ENCODE results near the gene IL17F.

GRCh38 chr6:52241819-52242218 is 2.5 kb downstream of the IL17F start:
- TF ChIP-seq, protein P1, sequence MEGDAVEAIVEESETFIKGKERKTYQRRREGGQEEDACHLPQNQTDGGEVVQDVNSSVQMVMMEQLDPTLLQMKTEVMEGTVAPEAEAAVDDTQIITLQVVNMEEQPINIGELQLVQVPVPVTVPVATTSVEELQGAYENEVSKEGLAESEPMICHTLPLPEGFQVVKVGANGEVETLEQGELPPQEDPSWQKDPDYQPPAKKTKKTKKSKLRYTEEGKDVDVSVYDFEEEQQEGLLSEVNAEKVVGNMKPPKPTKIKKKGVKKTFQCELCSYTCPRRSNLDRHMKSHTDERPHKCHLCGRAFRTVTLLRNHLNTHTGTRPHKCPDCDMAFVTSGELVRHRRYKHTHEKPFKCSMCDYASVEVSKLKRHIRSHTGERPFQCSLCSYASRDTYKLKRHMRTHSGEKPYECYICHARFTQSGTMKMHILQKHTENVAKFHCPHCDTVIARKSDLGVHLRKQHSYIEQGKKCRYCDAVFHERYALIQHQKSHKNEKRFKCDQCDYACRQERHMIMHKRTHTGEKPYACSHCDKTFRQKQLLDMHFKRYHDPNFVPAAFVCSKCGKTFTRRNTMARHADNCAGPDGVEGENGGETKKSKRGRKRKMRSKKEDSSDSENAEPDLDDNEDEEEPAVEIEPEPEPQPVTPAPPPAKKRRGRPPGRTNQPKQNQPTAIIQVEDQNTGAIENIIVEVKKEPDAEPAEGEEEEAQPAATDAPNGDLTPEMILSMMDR (IDR thresholded peaks at IDR 0.05; ENCODE audit: low read length) = no peak
- no peak for TF ChIP-seq EZH2 (optimal IDR thresholded peaks at IDR 0.05; ENCODE audit: low read depth, low read length)
- TF ChIP-seq EZH2phosphoT487 (IDR thresholded peaks at IDR 0.05; ENCODE audit: low read length) = no peak

Measured in MM.1S (cell line).